Neuronal stem cell (in vitro differentiated cells): ENCODE measurements around the gene CADPS. TPM values are rescaled to one million over a fixed set of nuclear protein-coding genes. Genes with fewer than 3 reads are reported as not detected.

ENCODE experiments used
- DNase-seq: peaks from one replicate; pipeline ENCODE4 v3.0.0-alpha.2; 2013; ENCODE audit warnings: low spot score
- H2AFZ ChIP-seq: one replicate; pipeline ENCODE4 v1.6.1; 2013; ENCODE audit warnings: mild to moderate bottlenecking, low read length, inconsistent platforms
- H2AK5ac ChIP-seq: 2 replicates; pipeline ENCODE4 v1.6.1; 2013; ENCODE audit warnings: low read depth, mild to moderate bottlenecking, inconsistent platforms, low read length, moderate library complexity, mixed read lengths
- H2BK120ac ChIP-seq: 2 replicates; pipeline ENCODE4 v1.6.1; 2013; ENCODE audit warnings: low read depth, mild to moderate bottlenecking, inconsistent platforms, low read length, moderate library complexity, mixed read lengths
- H2BK12ac ChIP-seq: one replicate; pipeline ENCODE4 v1.6.1; 2013; ENCODE audit warnings: low read length, inconsistent platforms
- H2BK15ac ChIP-seq: 2 replicates; pipeline ENCODE4 v1.6.1; 2013; ENCODE audit warnings: mild to moderate bottlenecking, low read length, inconsistent platforms, mixed read lengths
- H2BK5ac ChIP-seq: one replicate; pipeline ENCODE4 v1.6.1; 2013; ENCODE audit warnings: inconsistent platforms, mild to moderate bottlenecking, low read length, moderate library complexity
- H3K14ac ChIP-seq: one replicate; pipeline ENCODE4 v1.6.1; 2013; ENCODE audit warnings: low read length, inconsistent platforms
- H3K18ac ChIP-seq: 2 replicates; pipeline ENCODE4 v1.6.1; 2013; ENCODE audit warnings: low read length, inconsistent platforms
- H3K23ac ChIP-seq: 2 replicates; pipeline ENCODE4 v1.6.1; 2013; ENCODE audit warnings: low read depth, mild to moderate bottlenecking, mixed read lengths, low read length, inconsistent platforms; ENCODE audit not compliant: poor library complexity
- H3K27ac ChIP-seq: replicated peaks from 3 replicates; pipeline ENCODE4 v1.5.1; 2013; ENCODE audit warnings: low read length, inconsistent platforms
- H3K27me3 ChIP-seq, 3 experiments: 2 replicates each; pipeline ENCODE4 v1.6.1; 2013; ENCODE audit warnings: low read length in 3 of 3, mild to moderate bottlenecking in 2 of 3, inconsistent platforms in 1 of 3, low read depth in 1 of 3, mixed read lengths in 1 of 3, moderate library complexity in 1 of 3; ENCODE audit not compliant: control insufficient read depth in 3 of 3, insufficient read depth in 3 of 3
- H3K36me3 ChIP-seq, 2 donors: replicated peaks in 1 of 2; 2 replicates each; pipeline ENCODE4 v1.6.1; 2013; ENCODE audit warnings: low read length in 2 of 2; ENCODE audit not compliant: control insufficient read depth in 2 of 2, insufficient read depth in 2 of 2
- H3K4ac ChIP-seq: 2 replicates; pipeline ENCODE4 v1.6.1; 2013; ENCODE audit warnings: inconsistent platforms, mild to moderate bottlenecking, low read length, moderate library complexity
- H3K4me1 ChIP-seq, 2 donors: 1 replicate in 1 of 2; 2 replicates in 1 of 2; pipeline ENCODE4 v1.6.1; 2013; ENCODE audit warnings: low read length in 2 of 2, low read depth in 1 of 2; ENCODE audit not compliant: control insufficient read depth in 2 of 2, insufficient read depth in 1 of 2
- H3K4me2 ChIP-seq: one replicate; pipeline ENCODE4 v1.6.1; 2013; ENCODE audit warnings: mild to moderate bottlenecking, low read length, inconsistent platforms; ENCODE audit not compliant: insufficient read depth, poor library complexity, severe bottlenecking
- H3K4me3 ChIP-seq, 2 donors: 2 replicates each; pipeline ENCODE4 v1.5.1; 2013; ENCODE audit warnings: low read length in 2 of 2, mild to moderate bottlenecking in 2 of 2, inconsistent platforms in 1 of 2, moderate library complexity in 1 of 2
- H3K79me1 ChIP-seq: one replicate; pipeline ENCODE4 v1.6.1; 2013; ENCODE audit warnings: low read depth, mild to moderate bottlenecking, inconsistent platforms, low read length, moderate library complexity
- H3K9ac ChIP-seq: one replicate; pipeline ENCODE4 v1.6.1; 2013; ENCODE audit warnings: mild to moderate bottlenecking, low read depth, low read length, inconsistent platforms; ENCODE audit not compliant: poor library complexity
- H3K9me3 ChIP-seq, 2 donors: replicated peaks in 1 of 2; 2 replicates each; pipeline versions ENCODE3 to v1.6.1; 2013; ENCODE audit warnings: low read length in 2 of 2, mild to moderate bottlenecking in 2 of 2, inconsistent platforms in 1 of 2, low read depth in 1 of 2, mixed read lengths in 1 of 2, moderate library complexity in 1 of 2; ENCODE audit not compliant: control insufficient read depth in 2 of 2, insufficient read depth in 1 of 2
- H4K8ac ChIP-seq: one replicate; pipeline ENCODE4 v1.6.1; 2013; ENCODE audit warnings: low read depth, mild to moderate bottlenecking, inconsistent platforms, low read length, moderate library complexity
- H4K91ac ChIP-seq: one replicate; pipeline ENCODE4 v1.6.1; 2013; ENCODE audit warnings: low read length, low read depth, mild to moderate bottlenecking, inconsistent platforms; ENCODE audit not compliant: poor library complexity
- WGBS, 2 donors: extraction: QIAGEN DNeasy Blood & Tissue Kit; methylation state at CpG; one replicate each; pipeline ENCODE4 v1.1.7; 2013; ENCODE audit warnings: missing lambda C conversion rate in 2 of 2, mixed read lengths in 1 of 2; ENCODE audit not compliant: insufficient read length in 2 of 2, insufficient replicate concordance in 1 of 2; ENCODE audit errors: extremely low coverage in 2 of 2; 5-methylcytosine and 5-hydroxymethylcytosine counted together
- small RNA-seq: library from polyadenylated mRNA; stranded (forward); fragments of <200 nt; extraction: miRNeasy Mini kit (QIAGEN cat#:217004); gene quantifications from one replicate; pipeline ENCODE3, GENCODE V24; 2013; ENCODE audit not compliant: insufficient read depth

Gene CADPS

GRCh38 chr3:62356356-62356755 is 518.9 kb downstream of the CADPS start:
- no peak overlapping the region for H2BK12ac ChIP-seq
- H3K79me1 ChIP-seq, result no peaks in the 10 kb centered on the region
- H3K23ac ChIP-seq, result no peak overlapping the region
- H3K18ac ChIP-seq, result no peak overlapping the region
- H3K4me1 ChIP-seq, result no peaks in the 10 kb centered on the region
- no peak overlapping the region for H3K4ac ChIP-seq
- H2BK5ac ChIP-seq, result no peak overlapping the region
- H3K4me2 ChIP-seq, result no peak overlapping the region
- H2AFZ ChIP-seq, result no peak overlapping the region
- no peak for DNase-seq
- no peak overlapping the region for H3K9ac ChIP-seq
- H3K4me3 ChIP-seq, result no peak overlapping the region
- H3K36me3 ChIP-seq, result no peaks in the 10 kb centered on the region
- no peak overlapping the region for H3K27ac ChIP-seq
- H4K8ac ChIP-seq, result no peak overlapping the region
- H2BK15ac ChIP-seq, result no peak overlapping the region
- H3K27me3 ChIP-seq, result peaks cover 2 to 96% (median 32%) of the 10 kb centered on the region in 3 experiments
- H2BK120ac ChIP-seq, result no peak overlapping the region
- no peak overlapping the region for H2AK5ac ChIP-seq
- no peak overlapping the region for H3K14ac ChIP-seq
- H3K9me3 ChIP-seq, result peaks cover 0 to 3% of the 10 kb centered on the region in 2 donors
- H4K91ac ChIP-seq, result no peak overlapping the region

- no peak overlapping the region for H4K91ac ChIP-seq
- H3K23ac ChIP-seq, result no peak overlapping the region
- no peak overlapping the region for H3K4me3 ChIP-seq
- no peak overlapping the region for H3K9ac ChIP-seq
- H3K4me2 ChIP-seq, result no peak overlapping the region
- peaks cover 0 to 3% of the 10 kb centered on the region in 2 donors for H3K9me3 ChIP-seq
- no peak overlapping the region for H2AFZ ChIP-seq
- no peak overlapping the region for H2AK5ac ChIP-seq
- no peak overlapping the region for H3K14ac ChIP-seq
- H2BK12ac ChIP-seq, result no peak overlapping the region
- no peaks in the 10 kb centered on the region for H3K4me1 ChIP-seq
- no peak overlapping the region for H2BK120ac ChIP-seq
- H2BK15ac ChIP-seq, result no peak overlapping the region
- no peaks in the 10 kb centered on the region for H3K36me3 ChIP-seq
- no peak overlapping the region for H3K4ac ChIP-seq
- peaks cover 2 to 95% (median 28%) of the 10 kb centered on the region in 3 experiments for H3K27me3 ChIP-seq
- no peak overlapping the region for H2BK5ac ChIP-seq
- no CpG with 5 or more reads among the region's 3 CpGs for WGBS, 2 donors
- no peak overlapping the region for H4K8ac ChIP-seq
- no peak for DNase-seq
- no peak overlapping the region for H3K27ac ChIP-seq
- no peaks in the 10 kb centered on the region for H3K79me1 ChIP-seq
- no peak overlapping the region for H3K18ac ChIP-seq
Measured at GRCh38 chr3:62355703-62356102, 519.5 kb downstream of the CADPS start.

Small RNA genes lying within 50 kb of the gene (small RNA-seq; reads per million reads assigned to genes)
- not detected for gene RN7SL863P
- not detected for gene RNU6-139P
